ENCODE results near the gene RABAC1. TPM values are rescaled to one million over a fixed set of nuclear protein-coding genes. Genes with fewer than 3 reads are reported as not detected.

Gene RABAC1
- total RNA-seq, 6 donors from 2014 or later: 59.7 to 222 (median 163) TPM

- Histone ChIP-seq H3K27me3 (peaks cover 0 to 50% (median 28%) of the 10 kb centered on the region in 4 donors), H3K4me3 (no peak overlapping the region), H3K36me3 (no peaks in the 10 kb centered on the region), H3K27ac (no peak overlapping the region), H3K9me3 (no peaks in the 10 kb centered on the region), H3K4me1 (peaks cover 14 to 30% (median 21%) of the 10 kb centered on the region in 4 donors)
- TF ChIP-seq CTCF (IDR thresholded peaks at IDR 0.05) (no peak), EP300 (IDR thresholded peaks at IDR 0.05) (no peak)
- ATAC-seq (ENCODE audit: low FRiP score in 2 of 2) (no peak), DNase-seq (no peak)
- 27 to 30% methylated on average over 7 of the region's 7 CpGs for WGBS, 2 donors
Measured at GRCh38 chr19:41930322-41930722, 28.8 kb downstream of the RABAC1 start.

DNA sequence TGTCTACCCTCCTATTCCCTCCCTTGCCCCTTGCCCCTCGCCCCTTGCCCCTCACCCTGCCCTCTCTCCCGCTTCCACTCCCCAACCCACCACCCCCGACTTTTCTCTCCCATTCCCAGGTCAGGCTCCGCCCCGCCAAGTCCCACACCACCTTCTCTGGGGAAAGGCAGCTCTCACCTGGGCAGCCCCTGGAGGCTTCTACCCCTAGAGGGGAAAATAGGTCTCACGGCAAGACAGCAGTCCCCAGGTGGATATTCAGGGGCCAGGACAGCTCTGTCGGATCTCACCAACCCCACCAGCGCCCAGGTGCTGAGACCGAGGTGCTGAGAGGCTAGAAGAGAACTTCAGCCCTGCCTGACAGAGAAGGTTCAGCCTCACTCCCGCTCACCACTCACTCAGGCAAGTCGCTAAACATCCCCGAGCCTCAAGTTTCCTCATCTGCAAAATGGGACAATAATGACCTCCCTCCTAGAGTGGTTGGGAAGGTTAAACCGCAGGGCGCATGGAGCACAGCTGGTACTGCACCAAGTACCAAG lies 29.5 kb downstream of the RABAC1 start:
- Histone ChIP-seq H3K4me1 (peaks cover 14 to 30% (median 21%) of the 10 kb centered on the region in 4 donors), H3K4me3 (no peak overlapping the region), H3K36me3 (no peaks in the 10 kb centered on the region), H3K27me3 (peaks cover 0 to 49% (median 28%) of the 10 kb centered on the region in 4 donors), H3K9me3 (no peaks in the 10 kb centered on the region), H3K27ac (no peak overlapping the region)
- no peak for ATAC-seq (ENCODE audit: low FRiP score in 2 of 2)
- no peak for TF ChIP-seq POLR2A (IDR thresholded peaks at IDR 0.05)
- no peak for TF ChIP-seq CTCF (IDR thresholded peaks at IDR 0.05)
- TF ChIP-seq EP300 (IDR thresholded peaks at IDR 0.05): no peak
- no peak for TF ChIP-seq POLR2AphosphoS5 (IDR thresholded peaks at IDR 0.05)
- WGBS, 2 donors: 37 to 45% methylated on average over 12 to 13 of the region's 14 CpGs
- no peak for DNase-seq

DNA sequence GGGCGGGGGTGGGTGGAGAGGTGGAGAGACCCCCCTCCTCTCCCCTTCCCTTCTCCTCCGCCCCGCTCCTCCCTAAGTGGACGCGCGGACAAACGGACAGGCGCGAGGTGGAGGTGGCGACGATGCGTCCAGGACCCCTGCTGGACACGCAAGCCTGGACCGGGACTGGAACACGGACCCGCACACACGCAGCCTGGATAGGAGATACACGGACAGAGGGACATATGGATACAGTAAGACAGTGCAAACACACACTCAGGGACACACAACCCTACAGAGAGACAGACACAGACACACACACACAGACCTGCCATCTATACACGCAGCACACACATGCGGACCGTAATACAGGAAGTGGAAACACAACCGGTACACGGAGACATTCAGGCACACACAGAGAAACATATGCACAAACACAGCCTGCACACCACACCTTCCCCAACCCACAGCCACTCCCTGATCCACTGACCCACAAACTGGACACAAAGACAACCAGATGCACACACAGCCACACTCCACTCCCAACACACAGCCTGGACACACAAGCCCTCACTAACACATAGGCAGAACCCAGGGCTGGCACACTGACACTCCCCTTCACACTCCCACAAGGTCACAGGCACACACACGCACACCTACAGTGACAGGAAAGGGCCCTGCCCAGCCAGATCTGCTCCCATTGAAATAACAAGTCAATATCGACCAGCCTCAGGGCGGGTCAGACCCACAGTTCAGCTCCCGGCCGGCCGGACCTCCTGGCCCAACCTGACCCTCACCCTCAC lies 30.2 kb downstream of the RABAC1 start:
- TF ChIP-seq POLR2A (IDR thresholded peaks at IDR 0.05) (peak in 1 of 4 donors; percentile 8), CTCF (IDR thresholded peaks at IDR 0.05) (no peak)
- Histone ChIP-seq H3K9me3 (no peaks in the 10 kb centered on the region), H3K4me1 (peaks cover 14 to 30% (median 21%) of the 10 kb centered on the region in 4 donors), H3K4me3 (peak overlapping the region in 3 of 4 donors; percentile 46 to 55 (median 52)), H3K27me3 (peaks cover 0 to 49% (median 28%) of the 10 kb centered on the region in 4 donors), H3K36me3 (no peaks in the 10 kb centered on the region), H3K27ac (peak overlapping the region in 1 of 4 donors; percentile 37)
- WGBS, 2 donors: 5 to 9% methylated on average over 15 to 29 of the region's 29 CpGs
- DNase-seq (no peak), ATAC-seq (ENCODE audit: low FRiP score in 2 of 2) (no peak)

DNA sequence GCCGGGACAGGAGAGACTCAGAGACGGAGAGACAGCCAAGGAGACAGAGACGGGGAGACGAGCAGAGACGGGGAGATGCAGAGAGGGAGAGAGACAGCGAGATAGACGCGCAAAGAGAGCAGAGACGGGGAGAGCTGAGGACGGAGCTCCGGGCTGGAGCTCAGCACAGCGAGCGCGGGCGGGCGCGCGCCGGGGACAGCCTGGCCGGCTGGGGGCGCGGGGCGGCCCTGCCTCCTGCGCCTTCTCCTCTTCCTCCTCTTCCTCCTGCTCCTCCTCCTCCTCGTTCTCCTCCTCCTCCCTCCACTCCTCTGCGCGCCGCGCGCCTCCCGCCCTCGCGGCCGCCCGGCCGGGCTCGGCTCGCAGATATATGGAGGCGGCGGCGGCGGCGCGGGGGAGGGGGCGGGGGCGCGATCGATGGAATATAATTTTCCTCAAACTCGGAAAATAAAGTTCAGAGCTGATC lies 30.9 kb downstream of the RABAC1 start, which contains the start of gene ERFL:
ERFL (minus strand) TSS at position 229 of the 463 bp plus-strand sequence. CDS start 15,530 bp downstream, outside the sequence.
- Histone ChIP-seq H3K27ac (peak within 1 kb of the TSS in 2 of 4 donors; percentile 7 to 37), H3K4me1 (peaks cover 14 to 30% (median 21%) of the 10 kb centered on the region in 4 donors), H3K4me3 (peak within 1 kb of the TSS in 3 of 4 donors; percentile 46 to 55 (median 52)), H3K27me3 (peaks cover 0 to 49% (median 28%) of the 10 kb centered on the region in 4 donors), H3K36me3 (no peaks in the 10 kb centered on the region), H3K9me3 (no peaks in the 10 kb centered on the region)
- TF ChIP-seq EP300 (IDR thresholded peaks at IDR 0.05) (no peak), POLR2A (IDR thresholded peaks at IDR 0.05) (no peak), POLR2AphosphoS5 (IDR thresholded peaks at IDR 0.05) (no peak), CTCF (IDR thresholded peaks at IDR 0.05) (no peak)
- DNase-seq (peak in 1 of 2 donors; percentile 87), ATAC-seq (ENCODE audit: low FRiP score in 2 of 2) (peak in 1 of 2 donors; percentile 22)
- 1% methylated on average over 49 of the region's 49 CpGs for WGBS, 2 donors
